K562 (cell line): ENCODE results near the gene ATP5PD. TPM values are rescaled to one million over a fixed set of nuclear protein-coding genes. Genes with fewer than 3 reads are reported as not detected.
A peak's percentile ranks its signal among the peaks of the same experiment; 100 is the strongest.

Experiments used
- ATAC-seq: fragments of 200-7000 bp; cut with Tn5 transposase; 3 replicates; pipeline ENCODE4 v1.9.1; 2020; ENCODE audit warnings: moderate library complexity
- BruUV-seq: library from RNA; stranded (reverse); fragments of 400-500 nt; replicated peaks from 2 replicates; lab custom pipeline; 2021; lab: Mats Ljungman, UMichigan
- CTCF ChIA-PET: fragments of 300-600 bp; formaldehyde crosslinking; extraction: SDS; loops from one replicate; lab custom pipeline; 2021; ENCODE audit warnings: low intra/inter-chr PET ratio; lab: Yijun Ruan, JAX
- POLR2A ChIA-PET: fragments of 300-600, 350-650 bp; sonication (Branson Sonifier 250); formaldehyde crosslinking; extraction: SDS; loops from one replicate; lab custom pipeline; 2021; ENCODE audit warnings: antibody characterized with exemption, inconsistent platforms; lab: Yijun Ruan, JAX
- DNase-seq, 4 experiments: peaks; one replicate each; pipeline versions ENCODE4 v3.0.0 to v3.0.0-alpha.2; 2011 to 2018; ENCODE audit warnings: low spot score in 3 of 4, mixed read lengths in 3 of 4; ENCODE audit errors: extremely low read depth in 1 of 4
- FAIRE-seq: peaks from 2 replicates; lab custom pipeline; 2011; peaks lifted over from hg19 to GRCh38; lab: Jason Lieb, UNC
- H2AFZ ChIP-seq: 2 replicates; pipeline ENCODE4 v1.6.0; 2011; ENCODE audit warnings: low read depth, low read length, control low read depth, inconsistent platforms
- H3K27ac ChIP-seq: fragments of 200-600 bp; 3 replicates; pipeline ENCODE4 v1.8.0; 2011; ENCODE audit warnings: low read depth, mild to moderate bottlenecking, control low read depth, inconsistent platforms, low read length, moderate library complexity, mixed read lengths; ENCODE audit errors: extremely low read depth
- H3K27me3 ChIP-seq, 2 experiments: fragments of 300-600 bp in 1 of 2; 2 replicates in 1 of 2; 3 replicates in 1 of 2; pipeline versions ENCODE4 v1.6.0 to v1.8.0; 2011; ENCODE audit warnings: inconsistent platforms in 2 of 2, low read length in 2 of 2, mild to moderate bottlenecking in 1 of 2, mixed read lengths in 1 of 2, moderate library complexity in 1 of 2; ENCODE audit not compliant: control insufficient read depth in 2 of 2, insufficient read depth in 2 of 2
- H3K36me3 ChIP-seq: fragments of 300-600 bp; 3 replicates; pipeline ENCODE4 v1.8.0; 2011; ENCODE audit warnings: mild to moderate bottlenecking, low read length, inconsistent platforms; ENCODE audit not compliant: control insufficient read depth, insufficient read depth
- H3K4me1 ChIP-seq, 2 experiments: fragments of 200-600 bp in 1 of 2; replicated peaks in 1 of 2; 2 replicates in 1 of 2; 3 replicates in 1 of 2; pipeline versions ENCODE4 v1.5.1 to v1.8.0; 2011; ENCODE audit warnings: inconsistent platforms in 2 of 2, low read length in 2 of 2, mild to moderate bottlenecking in 1 of 2, mixed read lengths in 1 of 2, moderate library complexity in 1 of 2; ENCODE audit not compliant: control insufficient read depth in 2 of 2, insufficient read depth in 2 of 2
- H3K4me2 ChIP-seq: 2 replicates; pipeline ENCODE4 v1.6.1; 2011; ENCODE audit warnings: low read length, control low read depth, inconsistent platforms, mixed read lengths; ENCODE audit not compliant: insufficient read depth
- H3K4me3 ChIP-seq: fragments of 200-600 bp; sonication (generic), shearing (Covaris generic); 2 replicates; pipeline ENCODE4 v1.5.1; 2016; ENCODE audit warnings: control low read depth, inconsistent platforms
- H3K79me2 ChIP-seq: fragments of 200-600 bp; 3 replicates; pipeline ENCODE4 v1.8.0; 2011; ENCODE audit warnings: low read length, inconsistent platforms; ENCODE audit not compliant: control insufficient read depth, insufficient read depth
- H3K9ac ChIP-seq, 2 experiments: 2 replicates each; pipeline versions ENCODE4 v1.6.0 to v1.6.1; 2011; ENCODE audit warnings: low read depth in 2 of 2, low read length in 2 of 2, control low read depth in 1 of 2, inconsistent platforms in 1 of 2, mild to moderate bottlenecking in 1 of 2, mixed read lengths in 1 of 2; ENCODE audit not compliant: insufficient read depth in 1 of 2
- H3K9me1 ChIP-seq: one replicate; pipeline ENCODE4 v1.6.0; 2011; ENCODE audit warnings: inconsistent platforms, mild to moderate bottlenecking, low read length, moderate library complexity; ENCODE audit not compliant: control insufficient read depth, insufficient read depth
- H3K9me3 ChIP-seq: replicated peaks from 2 replicates; pipeline ENCODE4 v1.5.1; 2011; ENCODE audit warnings: low read depth, low read length, inconsistent platforms; ENCODE audit not compliant: control insufficient read depth, insufficient read depth
- H4K20me1 ChIP-seq: replicated peaks from 2 replicates; pipeline ENCODE4 v1.6.1; 2011; ENCODE audit warnings: low read length, inconsistent platforms, mixed read lengths; ENCODE audit not compliant: control insufficient read depth, insufficient read depth
- CEBPG ChIP-seq, 3 experiments: fragments of 200-800 bp in 1 of 3; sonication (Bioruptor generic) in 1 of 3; sonication (generic) in 1 of 3; formaldehyde crosslinking in 1 of 3; IDR thresholded peaks in 2 of 3; conservative IDR thresholded peaks in 1 of 3; 2 replicates each; pipeline versions ENCODE4 v1.6.1 to v1.8.0; 2016 to 2022; ENCODE audit warnings: missing compliant biosample characterization in 2 of 3, missing genetic modification characterization in 2 of 3, mild to moderate bottlenecking in 1 of 3, missing genetic modification reagents in 1 of 3
- CEBPZ ChIP-seq: fragments of 150-350 bp; IDR thresholded peaks from 2 replicates; pipeline ENCODE4 v1.6.1; 2014; ENCODE audit warnings: low read depth, mild to moderate bottlenecking, low read length, borderline replicate concordance
- DACH1 ChIP-seq: fragments of 450-650 bp; IDR thresholded peaks from 2 replicates; pipeline ENCODE4 v1.6.1; 2018; ENCODE audit not compliant: partially characterized antibody
- DLX4 ChIP-seq: fragments of 250-450 bp; sonication (Bioruptor Pico); IDR thresholded peaks from 2 replicates; pipeline ENCODE4 v1.6.1; 2021; ENCODE audit warnings: mild to moderate bottlenecking
- FOXA3 ChIP-seq, 2 experiments: fragments of 450-650 bp in 1 of 2; sonication (generic) in 1 of 2; formaldehyde crosslinking; IDR thresholded peaks in 1 of 2; conservative IDR thresholded peaks in 1 of 2; 2 replicates each; pipeline versions ENCODE4 v1.4.0 to v1.8.0; 2020 to 2022; ENCODE audit warnings: mild to moderate bottlenecking in 2 of 2, missing genetic modification reagents in 1 of 2
- SOX6 ChIP-seq: fragments of 450-650 bp; IDR thresholded peaks from 2 replicates; pipeline ENCODE4 v1.6.1; 2014; ENCODE audit warnings: mild to moderate bottlenecking
- TOE1 ChIP-seq, 2 experiments: fragments of 450-650 bp in 1 of 2; sonication (generic) in 1 of 2; formaldehyde crosslinking in 1 of 2; IDR thresholded peaks; 2 replicates each; pipeline versions ENCODE4 v1.7.1 to v1.8.0; 2016 to 2022; ENCODE audit warnings: borderline replicate concordance in 2 of 2, mild to moderate bottlenecking in 2 of 2, antibody characterized with exemption in 1 of 2, inconsistent platforms in 1 of 2, low read depth in 1 of 2, missing genetic modification reagents in 1 of 2, moderate library complexity in 1 of 2
- ZNF124 ChIP-seq: sonication (generic); formaldehyde crosslinking; IDR thresholded peaks from 2 replicates; pipeline ENCODE4 v1.8.1; 2022; ENCODE audit warnings: missing genetic modification reagents
- ZNF282 ChIP-seq: sonication (generic); formaldehyde crosslinking; IDR thresholded peaks from 2 replicates; pipeline ENCODE4 v1.8.1; 2023; ENCODE audit warnings: missing genetic modification reagents
- ZNF3 ChIP-seq: fragments of 250-450 bp; sonication (Bioruptor Pico); IDR thresholded peaks from 2 replicates; pipeline ENCODE4 v1.5.0; 2021; ENCODE audit warnings: mild to moderate bottlenecking, moderate library complexity
- ZNF561 ChIP-seq: fragments of 450-650 bp; formaldehyde crosslinking; conservative IDR thresholded peaks from 2 replicates; pipeline ENCODE4 v1.4.0; 2020; ENCODE audit warnings: mild to moderate bottlenecking, moderate library complexity
- WGBS: fragments of 100-300 bp; shearing (Covaris generic); methylation state at CpG from one replicate; pipeline ENCODE4 v1.1.6; 2016; ENCODE audit warnings: low coverage, mixed read lengths; ENCODE audit not compliant: insufficient coverage; ENCODE audit errors: missing lambda C conversion rate; 5-methylcytosine and 5-hydroxymethylcytosine counted together
- in situ Hi-C: fragments of 300-500 bp; cut with MboI; formaldehyde crosslinking; loops from 4 replicates; pipeline ENCODE4 v1.15.0; 2018; ENCODE audit warnings: inconsistent platforms, mixed read lengths
- intact Hi-C: fragments of 100-400 bp; cut with micrococcal nuclease; formaldehyde crosslinking; loops from 2 replicates; pipeline ENCODE4 v1.14.2; 2022
- polyA plus RNA-seq, 8 experiments: library from polyadenylated mRNA; depleted of rRNA in 4 of 8; stranded (reverse) in 5 of 8; unstranded in 3 of 8; fragments of >200 nt; fragmentation: Nextera tagmentation in 2 of 8; fragmentation: Illumina TruSeq in 1 of 8; extraction: Ambion mirVana in 2 of 8; extraction: Trizol in 1 of 8; gene quantifications; 2 replicates each; pipeline versions ENCODE4 v1.2.1 to v1.2.3, GENCODE V29; 2011 to 2014; ENCODE audit warnings: inconsistent platforms in 1 of 8, missing spikeins in 1 of 8
- total RNA-seq, 7 experiments: library from RNA; depleted of rRNA in 6 of 7; stranded (reverse); fragments of >200 nt in 6 of 7; fragmentation: Illumina TruSeq in 2 of 7; extraction: Trizol in 2 of 7; gene quantifications; 2 replicates each; pipeline versions ENCODE4 v1.2.1 to v1.2.3, GENCODE V29; 2011 to 2021; ENCODE audit warnings: low replicate concordance in 1 of 7

The ATP5PD gene
- total and polyA plus RNA-seq, 9 of the 15 experiments (the other 6 are each of a cell fraction or from before 2014, with no cell fraction given): 271 to 828 (median 432) TPM

- Histone ChIP-seq H3K4me2 (no peak overlapping the region), H3K36me3 (peaks cover 60% of the 10 kb centered on the region), H3K4me1 (peaks cover 0 to 3% of the 10 kb centered on the region in 2 experiments; a peak in 2 of 5 replicates), H3K9me1 (no peaks in the 10 kb centered on the region), H3K9ac (no peak overlapping the region), H4K20me1 (0 out of 2 replicates have a peak, but pooled peaks cover 3% of the 10 kb centered on the region), H3K4me3 (no peak overlapping the region), H3K79me2 (no peaks in the 10 kb centered on the region), H3K27me3 (no peaks in the 10 kb centered on the region), H3K27ac (no peak overlapping the region)
- intact Hi-C loops (no loop called here), in situ Hi-C loops (loop anchor here (5.0 kb wide), 1 partner anchor 49 kb away; no protein-coding TSS in a partner anchor)
- DNase-seq: peak in 1 of 4 experiments; percentile 9
- no TSS peak for BruUV-seq
- CTCF ChIA-PET: no interaction called here
- no peak for ATAC-seq
- TF ChIP-seq ZNF124 (CRISPR knock-in tag) (no peak), ZNF3 (CRISPR knock-in tag) (no peak), DACH1 (no peak), CEBPZ (no peak), FOXA3 (CRISPR knock-in tag; conservative IDR thresholded peaks at IDR 0.05 in 1 of 2, IDR thresholded peaks at IDR 0.05 in 1 of 2) (no peak), TOE1 (IDR thresholded peaks at IDR 0.05; ENCODE audit: borderline replicate concordance) (no peak), TOE1 (CRISPR knock-in tag; IDR thresholded peaks at IDR 0.05; ENCODE audit: borderline replicate concordance, low read depth) (no peak), CEBPG (CRISPR knock-in tag; IDR thresholded peaks at IDR 0.05) (no peak), CEBPG (tag; conservative IDR thresholded peaks at IDR 0.05 in 1 of 2, IDR thresholded peaks at IDR 0.05 in 1 of 2) (no peak), ZNF282 (CRISPR knock-in tag) (no peak), DLX4 (CRISPR knock-in tag) (no peak), ZNF561 (CRISPR knock-in tag) (no peak), SOX6 (no peak)
- TF ChIP-seq, all 486 proteins: peak for 0
- 93% methylated on average over 3 of the region's 3 CpGs for WGBS
- Histone ChIP-seq H3K9me3 (no peaks in the 10 kb centered on the region), H2AFZ (no peak overlapping the region)
- no peak for FAIRE-seq
- POLR2A ChIA-PET: interaction anchor here (1.0 to 2.4 kb wide), 5 partner anchors 8 to 28 kb away, joined by 3 to 11 read pairs (median 5); no protein-coding TSS in a partner anchor
Observed at GRCh38 chr17:75063626-75064025, 16.9 kb upstream of the ATP5PD start.
